NK-92 (cell line): ENCODE results near the gene CYP39A1.

ENCODE experiments used
- DNase-seq: peaks from one replicate; lab custom pipeline; 2025; ENCODE audit not compliant: unreplicated experiment; lab: John Stamatoyannopoulos, UW

Gene CYP39A1, protein sequence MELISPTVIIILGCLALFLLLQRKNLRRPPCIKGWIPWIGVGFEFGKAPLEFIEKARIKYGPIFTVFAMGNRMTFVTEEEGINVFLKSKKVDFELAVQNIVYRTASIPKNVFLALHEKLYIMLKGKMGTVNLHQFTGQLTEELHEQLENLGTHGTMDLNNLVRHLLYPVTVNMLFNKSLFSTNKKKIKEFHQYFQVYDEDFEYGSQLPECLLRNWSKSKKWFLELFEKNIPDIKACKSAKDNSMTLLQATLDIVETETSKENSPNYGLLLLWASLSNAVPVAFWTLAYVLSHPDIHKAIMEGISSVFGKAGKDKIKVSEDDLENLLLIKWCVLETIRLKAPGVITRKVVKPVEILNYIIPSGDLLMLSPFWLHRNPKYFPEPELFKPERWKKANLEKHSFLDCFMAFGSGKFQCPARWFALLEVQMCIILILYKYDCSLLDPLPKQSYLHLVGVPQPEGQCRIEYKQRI

DNA sequence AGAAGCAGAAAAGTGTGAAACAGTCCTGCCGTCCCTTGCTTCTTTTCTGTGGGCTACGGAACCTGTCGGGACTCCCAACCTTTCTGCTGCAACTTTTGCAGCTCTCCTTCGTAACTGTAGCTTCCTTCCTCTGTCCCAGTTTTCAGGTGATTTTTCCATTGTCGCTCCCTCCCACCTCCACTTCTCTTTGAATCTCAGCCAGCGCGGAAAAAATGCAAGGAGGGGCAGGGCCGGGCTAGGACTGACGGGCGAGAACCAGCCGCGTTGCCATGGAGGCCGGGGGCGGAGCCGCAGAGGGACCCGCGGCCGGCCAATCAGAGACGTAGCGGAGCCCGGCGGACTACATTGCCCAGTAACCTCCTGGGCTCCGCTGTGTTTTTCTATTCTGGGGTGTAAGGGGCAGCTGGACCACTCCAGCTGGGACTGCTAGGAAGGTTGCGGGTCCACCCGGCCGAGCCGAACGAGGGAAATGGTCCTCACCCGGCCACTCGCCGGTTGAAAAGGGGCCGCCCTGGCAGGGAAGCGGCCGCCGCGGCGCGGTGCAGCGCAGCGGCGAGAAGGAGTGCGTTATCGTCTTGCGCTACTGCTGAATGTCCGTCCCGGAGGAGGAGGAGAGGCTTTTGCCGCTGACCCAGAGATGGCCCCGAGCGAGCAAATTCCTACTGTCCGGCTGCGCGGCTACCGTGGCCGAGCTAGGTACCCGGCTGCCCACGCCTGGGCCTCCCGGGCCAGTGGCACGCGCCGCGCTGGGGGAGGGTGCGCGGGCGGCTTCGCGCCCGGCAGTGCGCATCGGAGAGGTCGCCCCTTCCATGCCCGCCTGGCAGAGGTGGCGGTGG lies at the start of gene CYP39A1, which contains the start of gene SLC25A27:
Gene CYP39A1, minus strand, starts transcription at position 216 of the 836 bp plus-strand sequence. CDS start 236 bp downstream, outside the sequence.
Gene SLC25A27, plus strand, starts transcription at position 373 of the 836 bp plus-strand sequence. Its CDS starts 218 bp downstream, at position 591.
- DNase-seq, result no peak

DNA sequence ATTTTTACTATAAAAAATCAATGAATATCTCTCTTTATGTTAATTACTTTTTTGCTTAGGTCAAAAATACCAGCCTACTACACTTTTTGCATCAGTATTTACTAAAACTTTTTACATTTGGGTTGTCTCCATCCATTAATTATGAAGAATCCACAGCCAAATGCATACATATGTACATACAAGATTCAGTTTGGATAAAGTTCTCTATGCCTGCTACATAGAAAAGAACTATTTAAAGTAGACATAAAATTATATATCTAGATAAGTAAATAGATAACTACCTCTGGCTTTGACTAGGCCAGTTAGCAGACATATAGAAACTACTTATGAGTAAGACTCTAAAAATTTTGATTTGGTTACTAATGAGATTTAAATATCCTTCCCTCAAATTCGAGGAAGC lies 47.4 kb upstream of the CYP39A1 start:
- DNase-seq, result no peak

DNA sequence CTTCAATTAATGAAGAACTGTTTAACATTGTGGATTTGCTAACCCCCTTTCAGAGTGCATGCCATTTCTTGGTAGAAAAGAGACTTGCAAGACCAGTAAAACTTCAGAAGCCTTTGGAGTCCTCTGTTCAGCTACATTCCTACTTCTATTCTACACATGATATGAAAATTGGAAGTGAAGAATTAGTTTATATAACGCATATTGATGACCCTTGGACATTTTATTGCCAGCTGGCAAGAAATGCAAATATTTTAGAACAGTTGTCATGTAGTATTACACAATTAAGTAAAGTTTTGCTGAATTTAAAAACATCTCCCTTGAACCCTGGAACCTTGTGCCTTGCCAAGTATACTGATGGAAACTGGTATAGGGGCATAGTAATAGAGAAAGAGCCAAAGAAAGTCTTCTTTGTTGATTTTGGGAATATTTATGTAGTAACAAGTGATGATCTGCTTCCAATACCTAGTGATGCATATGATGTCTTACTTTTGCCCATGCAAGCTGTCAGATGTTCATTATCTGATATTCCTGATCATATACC lies 38.4 kb upstream of the CYP39A1 start:
- DNase-seq, result no peak

DNA sequence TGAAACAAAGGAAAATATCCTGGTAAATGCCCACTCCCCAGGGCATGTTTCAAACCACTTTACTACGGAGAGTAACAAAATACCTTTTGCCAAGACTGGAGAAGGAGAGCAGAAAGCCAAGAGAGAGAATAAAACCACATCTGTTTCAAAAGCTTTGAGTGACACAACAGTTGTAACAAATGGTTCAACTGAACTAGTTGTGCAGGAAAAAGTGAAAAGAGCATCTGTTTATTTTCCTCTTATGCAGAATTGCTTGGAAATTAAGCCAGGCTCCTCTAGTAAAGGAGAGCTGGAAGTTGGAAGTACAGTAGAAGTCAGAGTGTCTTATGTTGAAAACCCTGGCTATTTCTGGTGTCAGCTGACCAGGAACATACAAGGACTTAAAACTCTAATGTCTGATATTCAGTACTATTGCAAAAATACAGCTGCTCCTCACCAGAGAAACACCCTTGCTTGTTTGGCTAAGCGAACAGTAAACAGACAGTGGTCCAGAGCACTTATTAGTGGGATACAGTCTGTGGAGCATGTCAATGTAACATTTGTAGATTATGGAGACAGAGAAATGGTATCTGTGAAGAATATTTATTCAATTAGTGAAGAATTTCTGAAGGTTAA lies 37.6 kb upstream of the CYP39A1 start:
- DNase-seq, result no peak

DNA sequence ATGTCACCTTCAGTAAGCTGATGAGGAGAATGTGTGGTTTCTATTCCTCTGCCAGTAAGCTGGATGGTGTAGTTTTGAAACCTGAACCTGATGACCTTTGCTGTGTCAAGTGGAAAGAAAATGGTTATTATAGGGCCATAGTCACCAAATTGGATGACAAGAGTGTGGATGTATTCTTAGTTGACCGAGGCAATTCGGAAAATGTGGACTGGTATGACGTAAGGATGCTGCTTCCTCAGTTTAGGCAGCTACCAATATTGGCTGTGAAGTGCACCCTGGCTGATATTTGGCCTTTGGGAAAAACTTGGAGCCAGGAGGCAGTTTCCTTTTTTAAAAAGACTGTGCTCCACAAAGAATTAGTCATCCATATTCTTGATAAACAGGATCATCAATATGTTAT lies 37.0 kb upstream of the CYP39A1 start:
- DNase-seq, result no peak

DNA sequence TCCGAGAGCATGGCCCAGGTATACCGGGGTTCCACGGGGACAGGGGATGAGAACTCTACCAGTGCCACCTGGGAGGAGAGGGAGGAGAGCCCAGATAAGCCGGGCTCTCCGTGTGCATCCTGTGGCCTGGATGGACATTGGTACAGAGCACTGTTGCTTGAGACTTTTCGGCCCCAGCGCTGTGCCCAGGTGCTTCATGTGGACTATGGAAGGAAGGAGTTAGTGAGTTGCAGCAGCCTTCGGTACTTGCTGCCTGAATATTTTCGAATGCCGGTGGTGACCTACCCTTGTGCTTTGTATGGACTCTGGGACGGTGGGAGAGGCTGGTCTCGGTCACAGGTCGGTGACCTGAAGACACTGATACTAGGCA lies 36.3 kb upstream of the CYP39A1 start:
- no peak for DNase-seq

DNA sequence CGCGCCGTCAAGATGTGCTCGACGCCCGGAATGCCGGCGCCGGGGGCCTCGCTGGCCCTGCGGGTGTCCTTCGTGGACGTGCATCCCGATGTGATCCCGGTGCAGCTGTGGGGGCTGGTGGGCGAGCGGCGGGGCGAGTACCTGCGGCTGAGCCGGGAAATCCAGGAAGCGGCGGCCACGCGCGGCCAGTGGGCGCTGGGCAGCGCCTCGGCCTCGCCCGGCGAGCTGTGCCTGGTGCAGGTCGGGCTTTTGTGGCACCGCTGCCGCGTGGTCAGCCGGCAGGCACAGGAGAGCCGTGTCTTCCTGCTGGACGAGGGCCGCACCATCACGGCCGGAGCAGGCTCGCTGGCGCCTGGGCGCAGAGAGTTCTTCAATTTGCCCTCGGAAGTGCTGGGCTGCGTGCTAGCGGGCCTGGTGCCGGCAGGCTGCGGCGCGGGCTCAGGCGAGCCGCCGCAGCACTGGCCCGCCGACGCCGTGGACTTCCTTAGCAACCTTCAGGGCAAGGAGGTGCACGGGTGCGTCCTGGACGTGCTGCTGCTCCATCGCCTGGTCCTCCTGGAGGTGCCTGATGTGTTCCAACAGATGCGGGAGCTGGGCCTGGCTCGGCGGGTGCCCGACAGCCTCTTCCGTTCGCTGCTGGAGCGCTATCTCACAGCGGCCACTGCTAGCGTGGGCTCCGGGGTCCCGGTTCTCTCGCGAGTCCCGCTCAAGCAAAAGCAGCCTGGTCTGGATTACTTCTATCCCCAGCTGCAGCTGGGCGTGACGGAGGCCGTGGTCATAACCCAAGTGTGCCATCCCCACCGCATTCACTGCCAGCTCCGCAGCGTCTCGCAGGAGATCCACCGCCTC lies 35.7 kb upstream of the CYP39A1 start:
- no peak for DNase-seq

DNA sequence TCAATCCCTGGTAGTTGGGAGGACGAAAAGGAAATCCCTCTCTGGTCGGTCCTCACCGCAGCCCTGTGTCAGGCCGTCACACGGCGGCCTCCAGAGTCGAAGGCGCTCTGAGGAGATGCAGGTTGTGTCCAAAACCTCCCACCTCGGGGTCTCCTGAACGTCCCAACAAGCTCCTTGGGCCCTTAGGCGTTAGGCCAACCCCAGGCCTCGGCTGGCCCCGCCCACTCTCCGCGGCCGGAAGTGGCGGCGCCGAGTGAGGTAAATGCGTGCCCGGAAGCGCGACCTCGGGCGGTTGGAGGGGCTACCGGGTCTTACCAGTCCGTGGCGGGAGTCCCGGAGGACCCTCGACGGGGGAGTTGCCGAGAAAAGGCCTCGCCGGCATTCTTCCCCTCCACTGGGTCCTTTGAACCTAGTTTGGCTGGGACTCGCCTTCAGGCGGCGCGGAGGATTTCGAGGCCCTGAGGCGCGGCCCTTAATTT lies 35.0 kb upstream of the CYP39A1 start, which contains the start of gene TDRD6:
Gene TDRD6, plus strand, starts transcription at position 267 of the 479 bp plus-strand sequence. CDS start 244 bp downstream, outside the sequence.
- no peak for DNase-seq

DNA sequence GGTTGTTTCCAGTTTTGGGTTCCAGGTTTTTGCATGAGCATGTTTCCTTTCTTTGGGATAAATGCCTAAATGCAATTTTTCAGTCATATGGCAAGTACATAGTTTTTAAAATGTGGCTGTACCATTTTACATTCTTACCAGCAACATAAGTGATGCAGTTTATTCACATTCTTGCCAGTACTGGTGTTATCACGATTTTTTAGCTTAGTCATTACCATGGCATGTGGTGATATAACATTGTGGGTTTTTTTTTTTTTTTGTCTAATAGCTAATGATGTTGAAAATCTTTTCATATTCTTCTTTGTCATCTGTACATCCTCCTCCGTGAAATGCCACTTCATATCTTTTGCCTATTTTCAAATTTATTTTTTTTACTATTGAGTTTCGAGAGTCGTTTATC lies 32.2 kb upstream of the CYP39A1 start:
- no peak for DNase-seq

DNA sequence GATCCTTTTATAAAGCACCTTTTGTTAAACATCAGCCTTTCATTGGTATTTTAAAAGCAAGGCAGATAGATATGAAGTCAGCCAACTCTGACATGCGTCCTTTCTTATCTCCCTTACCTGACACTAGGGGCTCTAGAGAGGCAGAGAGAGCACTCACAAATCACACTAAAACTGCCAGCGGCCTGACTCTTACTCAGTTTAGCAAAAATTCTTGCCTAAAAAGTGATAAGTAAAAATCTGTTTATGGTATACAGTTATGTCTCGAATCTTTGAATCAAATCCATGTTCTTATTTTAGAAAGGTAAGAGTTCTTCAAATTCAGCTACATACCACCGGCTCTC lies 24.7 kb upstream of the CYP39A1 start:
- no peak for DNase-seq

DNA sequence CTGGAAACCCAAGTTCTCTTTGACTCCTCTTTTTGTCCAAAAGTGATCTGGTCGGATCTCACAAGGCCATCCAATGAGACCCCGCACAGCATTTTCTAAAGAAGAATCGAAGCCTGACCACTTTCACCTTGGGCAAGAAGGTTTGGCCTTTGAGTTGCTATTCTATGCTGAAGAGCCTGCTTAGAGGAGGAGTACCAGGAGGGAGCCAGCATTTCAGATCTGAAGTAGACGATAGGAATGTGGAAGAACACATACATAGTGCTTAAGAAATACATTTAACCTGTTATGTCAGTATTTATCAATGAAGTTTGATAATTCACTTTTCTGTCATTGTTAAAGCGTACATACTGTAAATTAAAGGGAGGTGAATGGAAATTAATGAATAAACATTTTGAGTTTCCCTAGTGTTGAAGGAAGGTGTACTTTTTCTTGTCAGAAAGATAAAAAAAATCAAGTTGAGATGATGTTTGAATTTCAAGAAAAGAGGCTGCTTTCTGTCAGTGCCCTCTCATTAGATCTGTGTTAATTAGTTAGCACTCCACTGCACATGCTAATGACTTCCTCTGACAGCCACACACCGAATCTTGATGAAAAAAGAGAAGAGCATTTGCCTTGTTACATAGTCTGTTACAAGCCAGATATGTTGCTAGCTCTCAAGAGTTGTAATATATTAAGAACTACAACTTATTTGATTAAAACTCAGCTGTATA lies 24.1 kb upstream of the CYP39A1 start:
- DNase-seq, result no peak

DNA sequence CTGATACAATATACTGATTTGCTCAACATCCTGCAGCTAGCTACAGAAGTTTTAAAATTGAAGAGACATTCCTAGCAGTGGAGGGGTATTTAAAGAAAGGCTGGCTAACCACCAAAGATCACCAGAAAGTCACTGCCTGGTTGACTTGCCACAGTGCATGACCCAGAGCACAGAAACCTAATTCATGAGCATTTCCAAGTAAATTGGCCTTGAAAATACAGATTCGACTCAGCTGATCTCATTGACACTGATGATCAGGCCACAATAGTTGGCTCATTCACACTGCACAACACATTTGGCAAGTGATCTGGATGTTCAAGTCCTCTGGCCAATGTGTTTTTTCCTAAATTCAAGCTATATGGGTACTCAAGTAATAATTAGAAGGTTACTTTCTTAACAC lies 21.8 kb upstream of the CYP39A1 start:
- DNase-seq, result no peak

DNA sequence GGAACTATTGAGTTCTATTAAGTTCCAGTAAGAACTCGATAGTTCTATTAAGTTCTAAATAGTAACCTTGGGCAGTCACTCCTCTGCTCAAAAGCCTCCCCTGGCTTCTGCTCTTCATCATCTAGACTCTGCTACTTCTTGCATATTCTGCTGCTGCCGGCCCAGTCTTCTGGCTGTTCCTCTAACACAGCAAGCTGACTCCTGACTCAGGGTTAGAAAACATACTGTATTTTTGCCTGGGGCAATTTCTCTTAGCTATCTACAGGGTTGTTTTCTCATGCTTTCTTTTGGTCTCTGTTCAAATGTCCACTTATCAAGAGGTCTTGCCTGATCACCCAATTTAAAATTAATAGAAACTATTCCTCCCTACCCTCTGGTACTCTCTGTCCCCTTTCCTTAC lies 14.8 kb upstream of the CYP39A1 start:
- no peak for DNase-seq

DNA sequence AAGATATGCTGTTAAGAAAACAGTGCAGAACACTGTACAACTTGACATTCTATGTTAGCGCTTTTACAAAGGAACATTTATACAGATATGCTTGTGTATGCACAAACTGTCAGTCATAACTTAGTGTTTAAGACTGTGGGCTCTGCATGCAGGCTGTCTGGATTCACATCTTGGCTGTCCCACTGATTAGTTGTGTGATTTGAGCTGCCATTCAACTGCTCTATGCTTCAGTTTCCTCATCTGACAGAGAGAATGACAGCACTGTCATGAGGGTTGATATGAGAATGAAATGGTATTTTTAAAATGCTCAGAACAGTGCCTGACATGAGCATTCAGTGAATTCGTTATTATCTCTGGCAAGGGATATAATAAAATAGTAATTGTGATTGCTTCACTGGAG lies 8.9 kb upstream of the CYP39A1 start:
- no peak for DNase-seq

DNA sequence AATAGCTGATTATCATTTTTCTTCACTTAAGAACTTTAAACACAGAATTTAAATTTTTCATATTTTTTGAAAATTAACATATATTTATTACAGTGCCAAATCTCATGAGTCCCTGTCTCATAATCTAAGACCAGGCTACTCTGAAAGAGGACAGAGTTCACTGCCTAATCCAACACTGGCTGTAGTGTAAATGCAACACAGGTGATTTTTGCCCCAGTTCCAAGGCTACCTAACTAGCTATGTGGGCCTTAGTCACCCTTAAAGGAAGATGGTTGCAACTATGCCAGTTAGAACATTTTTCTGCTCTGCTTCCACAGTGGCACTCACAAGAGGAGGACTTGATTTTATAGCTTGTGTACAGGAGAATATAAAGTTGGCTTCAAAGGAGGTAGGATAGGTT lies 5.0 kb upstream of the CYP39A1 start:
- DNase-seq, result no peak

DNA sequence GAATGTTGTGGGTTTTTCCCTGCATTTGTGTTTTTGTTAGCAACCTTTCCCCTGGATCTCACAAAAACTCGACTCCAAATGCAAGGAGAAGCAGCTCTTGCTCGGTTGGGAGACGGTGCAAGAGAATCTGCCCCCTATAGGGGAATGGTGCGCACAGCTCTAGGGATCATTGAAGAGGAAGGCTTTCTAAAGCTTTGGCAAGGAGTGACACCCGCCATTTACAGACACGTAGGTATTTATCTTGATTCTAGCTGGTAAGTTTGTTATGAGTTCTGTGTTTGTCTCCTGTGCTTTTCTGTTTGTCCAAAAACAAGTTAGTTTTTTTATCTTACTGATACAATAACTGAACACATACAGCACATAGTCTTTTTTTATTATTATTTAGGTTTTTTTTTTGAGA lies 3.2 kb upstream of the CYP39A1 start:
- DNase-seq, result no peak

DNA sequence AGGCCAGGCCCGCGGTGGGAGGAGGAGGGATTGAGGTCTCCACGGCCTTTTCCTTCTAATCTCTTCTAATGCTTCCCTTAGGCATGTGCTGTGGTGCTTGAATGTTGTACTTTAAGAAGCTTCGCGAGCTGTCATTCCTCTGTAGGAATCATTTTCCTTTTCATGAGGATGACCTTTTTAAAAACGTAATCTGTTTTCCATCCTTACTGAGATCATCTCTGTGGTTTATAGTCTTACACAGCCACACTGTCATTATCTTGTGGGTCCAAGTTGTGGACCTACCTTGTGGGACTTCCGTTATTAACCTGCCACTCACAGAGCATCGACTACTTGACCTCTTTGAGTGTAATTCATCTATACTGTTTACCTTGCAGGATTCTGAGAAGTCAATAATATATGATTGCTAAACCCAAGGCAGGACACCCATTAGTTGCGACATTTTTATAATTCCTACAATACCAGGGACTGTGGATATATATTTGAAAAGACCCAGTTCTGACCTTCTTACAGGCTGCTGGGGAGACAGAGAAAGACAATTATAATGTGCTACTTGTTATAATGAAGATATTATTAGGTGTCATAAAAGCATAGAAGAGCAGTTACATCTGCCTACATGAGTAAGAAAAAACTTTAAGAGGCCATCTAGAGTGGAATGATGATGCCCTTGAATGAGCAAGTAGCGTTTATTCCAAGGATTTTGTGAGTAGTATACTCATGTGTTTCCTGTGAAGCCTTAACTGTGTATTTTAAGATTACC lies 999 bp upstream of the CYP39A1 start:
- DNase-seq, result no peak

DNA sequence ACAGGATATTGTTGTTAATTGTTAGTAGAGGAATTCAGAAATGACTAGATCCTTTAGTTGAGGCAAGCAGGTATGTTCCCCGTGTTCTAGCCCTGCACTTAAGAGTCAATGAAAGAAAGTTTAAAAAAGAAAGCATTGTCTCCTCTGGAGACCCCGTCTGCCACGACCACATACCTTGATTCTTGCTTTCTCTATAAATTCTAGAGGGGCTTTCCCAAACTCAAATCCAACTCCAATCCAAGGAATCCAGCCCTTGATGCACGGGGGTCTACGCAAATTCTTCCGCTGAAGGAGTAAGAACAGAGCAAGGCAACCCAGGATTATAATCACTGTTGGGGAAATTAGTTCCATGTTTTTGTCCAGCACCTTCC lies 401 bp downstream of the CYP39A1 start:
- DNase-seq, result no peak

DNA sequence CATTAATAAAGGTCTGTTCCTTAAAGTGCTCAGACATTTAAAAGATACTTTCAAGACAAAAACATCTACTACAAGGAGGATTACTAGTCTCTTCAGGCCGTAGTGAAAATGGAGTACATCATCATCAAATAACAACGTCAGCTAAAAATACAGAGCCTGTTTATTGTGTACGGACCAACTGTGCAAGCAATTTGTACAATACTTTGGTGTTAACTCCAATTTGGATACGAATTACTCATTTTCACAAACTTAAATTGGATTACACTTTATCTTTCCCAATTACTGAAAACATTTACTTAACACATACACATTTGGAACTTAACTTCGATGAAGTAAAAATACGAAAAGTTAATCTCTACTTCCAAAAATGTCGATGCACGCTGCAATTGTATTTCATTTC lies 802 bp downstream of the CYP39A1 start:
- DNase-seq, result no peak
